Subcutaneous abdominal adipose tissue (tissue), 5 donors: ENCODE measurements around the gene EIF2AK3.
"Not testable (repeated sequence)": the region's sequence is repeated elsewhere in the genome, so short reads cannot be mapped to it uniquely, and the experiment has no call there.

Experiments
- H3K27ac ChIP-seq: one replicate; pipeline ENCODE4 v1.7.0; 2013; ENCODE audit warnings: low read depth, mild to moderate bottlenecking, inconsistent platforms, low read length, moderate library complexity
- H3K27me3 ChIP-seq, 5 donors: one replicate each; pipeline ENCODE4 v1.7.0; 2013; ENCODE audit warnings: low read length in 5 of 5, inconsistent platforms in 1 of 5; ENCODE audit not compliant: control insufficient read depth in 5 of 5, insufficient read depth in 4 of 5
- H3K36me3 ChIP-seq, 5 donors: one replicate each; pipeline ENCODE4 v1.7.0; 2013; ENCODE audit warnings: low read length in 5 of 5; ENCODE audit not compliant: control insufficient read depth in 5 of 5, insufficient read depth in 5 of 5
- H3K4me1 ChIP-seq, 5 donors: one replicate each; pipeline ENCODE4 v1.7.0; 2013; ENCODE audit warnings: low read length in 5 of 5, mild to moderate bottlenecking in 3 of 5, moderate library complexity in 1 of 5; ENCODE audit not compliant: control insufficient read depth in 5 of 5, insufficient read depth in 5 of 5
- H3K4me3 ChIP-seq, 5 donors: one replicate each; pipeline ENCODE4 v1.7.0; 2013; ENCODE audit warnings: low read length in 5 of 5, low read depth in 1 of 5
- H3K9ac ChIP-seq, 5 donors: one replicate each; pipeline ENCODE4 v1.7.0; 2013; ENCODE audit warnings: low read length in 5 of 5, mild to moderate bottlenecking in 4 of 5, moderate library complexity in 3 of 5
- H3K9me3 ChIP-seq, 5 donors: one replicate each; pipeline ENCODE4 v1.7.0; 2013; ENCODE audit warnings: low read length in 5 of 5; ENCODE audit not compliant: control insufficient read depth in 5 of 5
- donor health status: healthy.
- donor health status: healthy.
- donor health status: healthy.
- donor health status: healthy.
- donor health status: healthy.

Gene EIF2AK3

GRCh38 chr2:88658881-88659537, 31.7 kb upstream of the EIF2AK3 start:
- peak overlapping the region in 3 of 5 donors; percentile 1 to 28 (median 8) for H3K4me3 ChIP-seq
- H3K27me3 ChIP-seq, result no peaks in the 10 kb centered on the region
- H3K4me1 ChIP-seq, result peaks cover 0 to 16% (median 9%) of the 10 kb centered on the region in 5 donors
- peak overlapping the region in 1 of 5 donors; percentile 40 for H3K9ac ChIP-seq
- peak overlapping the region; percentile 45 for H3K27ac ChIP-seq
- no peaks in the 10 kb centered on the region for H3K36me3 ChIP-seq
- peaks cover 0 to 3% (median 0%) of the 10 kb centered on the region in 5 donors for H3K9me3 ChIP-seq

DNA sequence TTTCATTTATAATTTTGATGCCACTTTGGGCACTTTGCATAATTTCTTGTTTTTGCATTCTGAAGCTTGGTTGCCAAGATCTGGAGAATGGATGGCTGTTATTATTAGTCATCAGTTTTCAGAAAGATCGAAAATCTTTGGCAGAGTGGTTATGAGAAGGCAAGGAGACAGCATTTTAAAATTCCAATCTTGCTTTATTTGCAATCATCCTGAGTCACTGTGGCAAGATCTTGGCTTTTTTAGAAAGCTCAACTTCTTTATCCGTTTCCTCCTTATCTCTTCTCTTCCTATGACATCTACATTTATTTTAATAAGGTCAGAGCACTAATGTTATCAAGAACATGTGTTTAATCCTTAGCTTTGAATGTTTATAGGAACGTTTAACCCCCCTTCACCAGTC, 31.1 kb upstream of the EIF2AK3 start:
- no peak overlapping the region for H3K4me3 ChIP-seq

DNA sequence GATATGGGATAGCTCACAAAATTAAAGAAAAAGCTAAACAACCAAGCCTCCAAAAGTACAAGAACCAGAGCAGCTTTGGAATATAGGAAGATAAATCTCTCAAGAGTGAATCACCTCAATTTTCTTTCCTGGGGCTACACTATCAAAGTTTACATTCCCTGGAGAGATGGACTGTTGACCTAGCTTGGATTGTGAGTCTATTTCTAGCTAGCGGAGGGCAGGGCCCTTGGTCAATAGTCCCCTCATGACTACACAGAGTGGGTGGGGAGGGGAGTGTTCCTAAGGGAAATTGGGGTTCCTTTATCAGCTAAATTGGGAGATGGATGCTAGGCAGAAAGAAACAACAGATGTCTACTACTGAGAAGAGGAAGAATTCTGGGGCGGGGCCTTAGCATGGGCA, 29.9 kb upstream of the EIF2AK3 start:
- Histone ChIP-seq H3K27ac (peak overlapping the region; percentile 43), H3K27me3 (no peaks in the 10 kb centered on the region)

More for the DNA sequence above, 31.1 kb upstream of the EIF2AK3 start:
- Histone ChIP-seq H3K36me3 (no peaks in the 10 kb centered on the region), H3K9ac (peak overlapping the region in 1 of 5 donors; percentile 40), H3K27me3 (no peaks in the 10 kb centered on the region), H3K9me3 (peaks cover 0 to 3% (median 0%) of the 10 kb centered on the region in 5 donors), H3K27ac (peak overlapping the region; percentile 45), H3K4me1 (peaks cover 0 to 16% (median 9%) of the 10 kb centered on the region in 5 donors)

DNA sequence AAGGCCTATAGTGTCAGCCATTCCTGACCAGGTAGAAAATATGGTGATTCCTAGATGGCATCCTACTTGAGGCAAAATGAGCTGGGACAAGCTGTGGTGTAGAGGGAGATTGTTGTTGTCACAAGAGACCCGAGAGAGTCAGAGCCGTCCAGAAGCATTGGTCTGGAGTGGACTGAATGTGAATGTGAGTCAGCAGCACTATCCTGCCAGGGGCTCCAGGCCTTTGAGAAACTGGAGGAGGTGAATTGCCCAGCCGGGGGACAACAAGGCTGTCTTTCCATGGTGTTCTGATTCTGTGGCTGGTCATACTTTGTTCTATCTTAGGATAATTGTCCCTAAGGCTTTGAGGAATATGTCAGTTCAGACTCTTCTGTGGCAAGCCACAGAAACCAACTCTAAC, 29.4 kb upstream of the EIF2AK3 start:
- peaks cover 0 to 16% (median 9%) of the 10 kb centered on the region in 5 donors for H3K4me1 ChIP-seq
- H3K9me3 ChIP-seq, result peaks cover 0 to 3% (median 0%) of the 10 kb centered on the region in 5 donors
- no peak overlapping the region for H3K4me3 ChIP-seq
- H3K36me3 ChIP-seq, result no peaks in the 10 kb centered on the region
- no peaks in the 10 kb centered on the region for H3K27me3 ChIP-seq
- H3K9ac ChIP-seq, result no peak overlapping the region
- peak overlapping the region; percentile 43 for H3K27ac ChIP-seq

More for the DNA sequence above, 29.9 kb upstream of the EIF2AK3 start:
- Histone ChIP-seq H3K4me1 (peaks cover 0 to 16% (median 9%) of the 10 kb centered on the region in 5 donors), H3K9me3 (peaks cover 0 to 3% (median 0%) of the 10 kb centered on the region in 5 donors), H3K4me3 (no peak overlapping the region), H3K9ac (no peak overlapping the region), H3K36me3 (no peaks in the 10 kb centered on the region)

DNA sequence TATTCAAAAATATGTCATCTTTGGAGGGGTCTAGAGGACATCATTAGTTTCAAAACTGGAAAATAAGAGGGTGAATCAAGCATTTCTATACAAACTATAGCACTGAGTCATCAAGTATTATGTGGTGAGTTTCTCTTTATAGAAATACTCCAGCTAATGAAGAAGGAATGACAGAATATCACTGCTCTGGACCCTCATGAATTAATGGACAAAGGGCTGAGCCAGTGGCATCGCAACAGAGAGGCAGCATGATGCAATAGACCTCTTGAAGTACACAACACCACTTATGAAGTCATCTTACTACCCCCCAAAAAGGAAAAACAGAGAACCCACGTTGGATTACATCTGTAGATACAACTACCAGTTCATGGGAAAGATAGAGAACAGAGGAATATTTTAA, 27.4 kb upstream of the EIF2AK3 start:
- Histone ChIP-seq H3K4me3 (no peak overlapping the region), H3K9me3 (peaks cover 0 to 3% (median 0%) of the 10 kb centered on the region in 5 donors), H3K36me3 (no peaks in the 10 kb centered on the region), H3K27me3 (no peaks in the 10 kb centered on the region), H3K9ac (no peak overlapping the region), H3K4me1 (peaks cover 0 to 15% (median 9%) of the 10 kb centered on the region in 5 donors), H3K27ac (no peak overlapping the region)

GRCh38 chr2:88651646-88652045, 24.4 kb upstream of the EIF2AK3 start:
- Histone ChIP-seq H3K4me3 (no peak overlapping the region), H3K36me3 (no peaks in the 10 kb centered on the region), H3K9me3 (peaks cover 0 to 3% (median 0%) of the 10 kb centered on the region in 5 donors), H3K27ac (no peak overlapping the region), H3K4me1 (no peaks in the 10 kb centered on the region), H3K27me3 (no peaks in the 10 kb centered on the region), H3K9ac (no peak overlapping the region)

DNA sequence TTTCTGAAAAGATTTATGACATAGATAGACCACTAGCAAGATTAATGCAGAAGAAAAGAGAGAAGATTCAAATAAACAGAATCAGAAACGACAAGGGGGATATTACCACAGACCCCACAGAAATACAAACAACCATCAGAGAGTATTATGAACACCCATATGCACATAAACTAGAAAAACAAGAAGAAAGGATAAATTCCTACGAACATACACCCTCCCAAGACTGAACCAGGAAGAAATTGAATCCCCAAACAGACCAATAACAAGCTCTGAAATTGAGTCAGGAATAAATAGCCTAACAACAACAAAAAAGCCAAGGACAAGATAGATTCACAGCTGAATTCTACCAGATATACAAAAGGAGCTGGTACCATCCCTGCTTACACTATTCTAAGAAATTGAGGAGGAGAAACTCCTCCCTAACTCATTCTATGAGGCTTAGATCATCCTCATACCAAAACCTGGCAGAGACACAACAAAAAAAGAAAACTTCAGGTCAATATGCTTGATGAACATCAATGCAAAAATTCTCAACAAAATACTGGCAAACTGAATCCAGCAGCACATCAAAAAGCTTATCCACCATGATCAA, 18.1 kb upstream of the EIF2AK3 start:
- H3K27me3 ChIP-seq, H3K27ac ChIP-seq, H3K36me3 ChIP-seq, H3K4me3 ChIP-seq, H3K9ac ChIP-seq, H3K4me1 ChIP-seq, H3K9me3 ChIP-seq: not testable (repeated sequence)

GRCh38 chr2:88642278-88642677, 15.0 kb upstream of the EIF2AK3 start:
- peaks cover 0 to 2% (median 0%) of the 10 kb centered on the region in 5 donors for H3K9me3 ChIP-seq
- H3K36me3 ChIP-seq, result no peaks in the 10 kb centered on the region
- H3K27me3 ChIP-seq, result peaks cover 0 to 3% (median 2%) of the 10 kb centered on the region in 5 donors
- H3K4me1 ChIP-seq, result no peaks in the 10 kb centered on the region
- H3K9ac ChIP-seq, result no peak overlapping the region
- H3K27ac ChIP-seq, result no peak overlapping the region
- H3K4me3 ChIP-seq, result no peak overlapping the region

- H3K9me3 ChIP-seq, result peaks cover 0 to 2% (median 0%) of the 10 kb centered on the region in 5 donors
- no peaks in the 10 kb centered on the region for H3K4me1 ChIP-seq
- no peaks in the 10 kb centered on the region for H3K36me3 ChIP-seq
- no peak overlapping the region for H3K4me3 ChIP-seq
- peaks cover 0 to 3% (median 2%) of the 10 kb centered on the region in 5 donors for H3K27me3 ChIP-seq
- no peak overlapping the region for H3K9ac ChIP-seq
- H3K27ac ChIP-seq, result no peak overlapping the region
These were observed 14.1 kb upstream of the EIF2AK3 start for GRCh38 chr2:88641330-88641729.

DNA sequence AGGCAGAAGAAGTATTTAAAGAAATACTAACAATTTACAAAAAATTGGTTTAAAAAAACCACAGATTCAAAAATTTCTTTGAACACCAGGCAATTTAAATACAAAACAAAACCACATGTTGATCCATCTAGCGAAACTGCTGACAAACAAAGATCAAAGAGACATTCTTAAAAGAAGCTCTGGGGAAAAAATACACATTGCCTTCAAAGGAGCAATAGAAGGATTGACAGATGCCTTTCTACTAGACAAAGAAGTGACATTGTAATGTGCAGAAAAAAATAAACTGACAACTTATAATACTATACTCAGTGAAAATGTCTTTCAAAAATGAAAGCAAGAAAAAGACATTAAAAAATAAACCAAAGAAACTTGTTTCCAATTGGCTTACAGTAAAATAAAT, 12.6 kb upstream of the EIF2AK3 start:
- Histone ChIP-seq H3K9ac (no peak overlapping the region), H3K36me3 (no peaks in the 10 kb centered on the region), H3K4me1 (no peaks in the 10 kb centered on the region), H3K9me3 (peaks cover 0 to 2% (median 0%) of the 10 kb centered on the region in 5 donors), H3K27ac (no peak overlapping the region), H3K4me3 (no peak overlapping the region), H3K27me3 (peaks cover 0 to 3% (median 2%) of the 10 kb centered on the region in 5 donors)
